NCI-H2227 (cell line): ENCODE data around the gene TAP2.
A peak's percentile ranks its signal among the peaks of the same experiment; 100 is the strongest.
"Not testable (repeated sequence)": the region's sequence is repeated elsewhere in the genome, so short reads cannot be mapped to it uniquely, and the experiment has no call there.

Source experiments
- DNase-seq: peaks from one replicate; lab custom pipeline; 2025; ENCODE audit not compliant: unreplicated experiment; lab: John Stamatoyannopoulos, UW

Gene TAP2

GRCh38 chr6:32838114-32838958 is at the start of gene TAP2:
TAP2 (minus strand) TSS chr6:32838739; CDS start chr6:32838233, 506 bp downstream.
- DNase-seq = peak; percentile 95

DNA sequence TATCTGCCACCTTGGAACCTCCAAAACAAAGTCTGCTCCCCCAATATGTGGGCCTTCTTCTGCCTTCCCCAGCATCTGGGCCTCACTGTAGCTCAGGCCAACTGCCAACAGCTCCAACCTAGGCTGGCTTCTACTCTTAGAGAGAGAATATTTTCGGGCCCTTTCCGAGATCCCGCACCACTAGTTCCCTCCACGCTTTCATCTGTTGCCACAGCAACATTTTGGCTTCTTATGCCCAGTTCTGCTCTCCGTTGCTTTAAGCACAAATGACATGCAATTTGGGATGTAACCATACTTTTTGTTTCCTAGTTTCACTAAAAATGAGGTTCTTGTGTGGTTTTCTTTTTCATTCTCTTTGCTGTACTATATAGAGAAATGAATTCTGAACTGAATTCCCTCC is 49.1 kb upstream of the TAP2 start:
- DNase-seq = no peak

- peak; percentile 8 for DNase-seq
Observed at GRCh38 chr6:32886681-32887383, 48.3 kb upstream of the TAP2 start.

GRCh38 chr6:32885698-32886286 is 47.3 kb upstream of the TAP2 start:
- peak; percentile 66 for DNase-seq

- DNase-seq = peak; percentile 13
Observed at GRCh38 chr6:32883789-32884188, 45.2 kb upstream of the TAP2 start.

DNA sequence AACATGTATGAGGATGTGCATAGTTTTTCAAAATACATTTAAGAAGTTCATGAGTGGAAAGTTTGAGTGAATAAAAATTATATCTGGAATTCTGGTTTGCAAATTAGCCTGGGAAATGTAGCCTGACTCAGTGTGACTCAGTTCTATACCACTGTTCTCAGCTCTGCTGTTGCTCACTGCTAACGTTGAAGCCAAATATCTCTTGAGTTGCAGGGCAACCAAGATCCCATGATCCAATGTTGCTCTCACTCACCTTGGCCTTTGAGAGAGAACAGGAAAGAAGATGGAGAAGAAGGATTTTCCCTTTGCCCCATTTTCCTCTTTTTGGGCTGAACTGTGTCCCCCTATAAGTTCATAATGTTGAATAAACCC is 44.3 kb upstream of the TAP2 start:
- DNase-seq = no peak

DNA sequence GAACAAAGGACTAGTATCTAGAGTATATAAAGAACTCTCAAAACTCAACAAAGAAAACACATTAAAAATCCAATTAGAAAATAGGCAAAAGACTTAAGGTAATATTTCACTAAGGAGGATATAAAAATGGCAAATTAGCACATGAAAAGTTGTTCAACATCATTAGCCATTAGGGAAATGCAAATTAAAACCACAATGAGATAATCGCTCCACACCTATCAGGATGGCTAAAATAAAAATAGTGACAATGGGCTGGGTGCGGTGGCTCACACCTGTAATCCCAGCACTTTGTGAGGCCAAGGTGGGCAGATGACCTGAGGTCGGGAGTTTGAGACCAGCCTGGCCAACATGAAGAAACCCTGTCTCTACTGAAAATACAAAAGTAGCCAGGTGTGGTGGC is 42.4 kb upstream of the TAP2 start:
- DNase-seq = not testable (repeated sequence)

- no peak for DNase-seq
Observed at GRCh38 chr6:32879691-32880090, 41.2 kb upstream of the TAP2 start.

DNA sequence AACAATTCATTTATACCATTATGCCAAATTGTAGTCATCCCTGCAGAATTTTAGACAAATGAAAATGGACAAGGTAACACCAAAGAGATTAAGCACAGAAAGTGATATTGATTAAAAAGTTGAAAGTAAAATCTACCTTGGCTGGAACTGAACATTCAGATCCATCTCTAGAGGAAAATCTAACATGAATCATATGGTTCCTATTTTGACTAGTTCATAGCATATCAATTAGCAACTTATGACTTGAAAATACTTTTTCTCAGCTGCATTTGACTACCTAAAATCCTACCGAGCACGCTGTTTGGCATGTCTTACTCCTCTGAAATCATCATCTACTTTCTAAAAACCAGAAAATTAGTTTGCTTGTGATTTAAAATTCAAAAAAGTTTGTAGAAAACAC is 38.1 kb upstream of the TAP2 start:
- no peak for DNase-seq

GRCh38 chr6:32873947-32874346 is 35.4 kb upstream of the TAP2 start:
- DNase-seq = not testable (repeated sequence)

DNA sequence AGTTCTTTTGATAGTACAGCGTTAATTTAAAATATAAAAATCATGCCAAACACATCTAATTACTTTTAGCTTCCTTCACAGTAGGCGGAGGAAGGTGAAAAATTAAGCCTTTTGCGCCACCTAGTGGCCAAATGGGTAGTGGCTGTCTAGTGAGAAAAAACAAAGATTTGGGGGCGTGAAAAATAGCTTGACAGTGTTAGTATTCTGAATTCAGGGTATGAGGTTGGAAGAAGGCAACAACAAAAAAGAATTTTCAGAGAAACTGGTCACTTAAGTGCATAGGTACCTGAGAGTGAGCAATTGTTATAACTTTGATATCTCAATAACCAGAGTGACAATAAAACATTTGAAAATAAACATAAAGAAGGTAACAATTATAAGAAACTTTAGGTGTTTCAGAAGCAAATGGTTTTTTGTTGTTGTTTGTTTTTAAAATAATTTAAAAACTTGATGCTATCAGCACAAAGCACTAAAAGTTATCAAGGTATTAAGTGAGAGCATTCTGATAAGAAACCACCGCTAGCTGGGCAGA is 29.8 kb upstream of the TAP2 start:
- DNase-seq = peak; percentile 87

DNA sequence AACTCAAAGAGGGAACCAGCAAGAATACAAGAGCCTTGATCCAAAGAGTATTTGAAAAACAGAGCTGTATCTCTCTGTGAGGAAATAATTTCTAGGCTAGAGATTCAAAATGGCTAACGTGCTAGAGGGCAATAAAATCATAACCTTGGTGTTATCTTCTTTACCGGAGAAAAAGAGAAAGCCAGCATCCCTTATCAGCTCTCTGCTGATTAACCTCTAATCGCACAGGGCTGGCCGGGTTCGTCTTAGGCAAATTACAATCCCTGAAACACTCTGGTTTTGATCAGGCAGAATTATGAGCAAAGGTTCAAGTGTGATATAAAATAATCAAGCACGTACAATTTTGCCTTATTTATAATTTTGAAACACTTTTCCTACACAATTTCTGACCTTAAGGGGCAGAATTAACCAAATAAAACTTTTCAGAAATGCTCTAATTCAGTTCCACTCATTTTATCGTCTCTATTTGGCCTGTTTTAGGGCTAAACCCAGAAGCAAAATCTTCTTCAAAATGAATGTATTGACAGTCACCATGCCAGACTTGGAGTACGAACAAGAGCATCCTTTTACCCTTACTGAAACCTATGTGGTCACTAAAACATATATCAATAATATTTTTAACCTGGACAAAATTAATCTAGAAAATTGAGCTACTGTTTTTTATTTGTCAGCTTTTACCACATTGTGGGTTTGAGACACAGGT is 29.2 kb upstream of the TAP2 start:
- DNase-seq = no peak

GRCh38 chr6:32867022-32867477 is 28.5 kb upstream of the TAP2 start:
- DNase-seq = no peak

DNA sequence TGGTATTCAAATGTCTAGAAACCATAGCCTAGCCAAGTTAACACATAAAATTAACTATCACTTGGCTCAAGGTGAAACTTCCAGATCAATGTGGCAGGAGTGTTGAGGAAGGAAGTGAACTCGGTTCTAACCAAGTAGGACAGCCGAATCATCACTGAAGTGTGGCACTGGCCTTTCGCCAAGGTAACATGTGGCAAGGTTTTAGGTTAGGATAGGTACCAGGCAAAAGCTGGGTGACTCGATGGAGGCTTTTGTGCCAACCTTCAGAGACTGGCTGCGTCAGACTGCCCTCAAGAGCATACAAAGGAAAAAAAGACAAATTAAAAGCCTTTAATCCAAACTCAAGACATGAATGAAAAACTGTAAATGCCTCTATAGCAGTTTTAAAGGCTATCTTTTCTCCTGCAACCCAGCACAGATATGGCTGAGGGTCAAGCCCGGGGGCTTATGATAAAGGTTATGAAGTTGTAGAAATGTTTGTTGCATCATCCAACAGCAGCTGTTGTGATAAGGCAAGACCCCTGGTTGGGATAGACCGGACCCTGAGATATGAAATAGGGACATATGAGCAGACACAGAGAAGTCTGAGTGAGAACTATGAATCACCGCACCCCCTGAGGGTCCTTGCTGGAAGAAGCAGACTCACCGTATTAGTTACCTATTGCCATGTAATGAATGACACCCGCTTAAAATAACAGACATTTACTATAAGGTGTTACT is 27.3 kb upstream of the TAP2 start:
- DNase-seq = no peak

DNA sequence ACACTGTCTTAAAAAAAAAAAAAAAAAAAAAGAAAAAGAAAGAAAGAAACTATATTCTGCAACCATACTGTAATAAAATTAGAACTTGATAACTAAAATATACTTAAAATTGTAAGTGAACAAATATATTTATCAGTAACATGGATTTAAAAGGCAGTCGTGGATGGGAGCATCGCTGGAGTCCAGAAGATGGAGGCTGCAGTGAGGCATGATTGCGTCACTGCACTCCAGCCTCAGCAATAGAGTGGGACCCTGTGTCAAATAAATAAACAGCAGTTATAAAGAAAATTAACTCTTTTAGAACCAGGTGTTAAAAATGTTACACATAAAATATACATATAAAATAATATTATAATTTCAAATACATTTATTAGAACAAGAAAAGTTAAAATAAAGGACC is 24.2 kb upstream of the TAP2 start:
- DNase-seq = no peak

DNA sequence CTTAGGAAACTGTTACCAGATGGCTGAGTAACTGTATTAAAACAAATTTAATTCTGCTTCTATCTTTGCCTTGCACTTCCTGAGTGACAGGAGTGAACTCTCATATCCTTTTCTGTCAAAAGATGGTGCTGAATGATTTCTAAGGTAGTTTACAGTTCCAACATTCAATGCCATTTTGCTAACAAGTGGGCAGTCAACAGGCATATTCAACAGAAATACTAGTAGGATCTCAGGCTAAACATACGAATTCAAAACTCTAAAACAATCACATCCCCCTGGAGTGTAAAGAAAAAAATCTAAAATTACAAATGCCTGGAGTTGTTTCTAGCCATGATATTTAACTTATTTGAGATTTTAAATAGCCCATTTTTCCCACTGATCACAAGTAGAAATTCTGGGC is 22.1 kb upstream of the TAP2 start:
- DNase-seq = no peak

DNA sequence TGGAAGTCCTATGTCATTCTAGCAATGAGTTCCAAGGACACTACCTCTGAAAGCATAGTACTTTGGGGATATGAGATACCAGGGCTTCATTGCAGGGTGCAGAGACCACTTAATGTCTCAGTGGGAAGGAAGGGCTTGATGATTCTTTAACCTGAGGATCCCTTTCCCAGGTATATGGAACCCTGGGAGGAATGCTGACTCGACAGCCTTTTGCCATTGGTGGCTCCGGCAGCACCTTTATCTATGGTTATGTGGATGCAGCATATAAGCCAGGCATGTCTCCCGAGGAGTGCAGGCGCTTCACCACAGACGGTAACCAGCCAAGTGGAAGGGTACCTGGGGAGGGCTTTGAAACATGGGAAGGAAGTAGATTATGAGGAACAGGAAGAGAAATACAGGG is 19.7 kb upstream of the TAP2 start:
- DNase-seq = no peak

- no peak for DNase-seq
Observed at GRCh38 chr6:32857156-32857891, 18.8 kb upstream of the TAP2 start.

DNA sequence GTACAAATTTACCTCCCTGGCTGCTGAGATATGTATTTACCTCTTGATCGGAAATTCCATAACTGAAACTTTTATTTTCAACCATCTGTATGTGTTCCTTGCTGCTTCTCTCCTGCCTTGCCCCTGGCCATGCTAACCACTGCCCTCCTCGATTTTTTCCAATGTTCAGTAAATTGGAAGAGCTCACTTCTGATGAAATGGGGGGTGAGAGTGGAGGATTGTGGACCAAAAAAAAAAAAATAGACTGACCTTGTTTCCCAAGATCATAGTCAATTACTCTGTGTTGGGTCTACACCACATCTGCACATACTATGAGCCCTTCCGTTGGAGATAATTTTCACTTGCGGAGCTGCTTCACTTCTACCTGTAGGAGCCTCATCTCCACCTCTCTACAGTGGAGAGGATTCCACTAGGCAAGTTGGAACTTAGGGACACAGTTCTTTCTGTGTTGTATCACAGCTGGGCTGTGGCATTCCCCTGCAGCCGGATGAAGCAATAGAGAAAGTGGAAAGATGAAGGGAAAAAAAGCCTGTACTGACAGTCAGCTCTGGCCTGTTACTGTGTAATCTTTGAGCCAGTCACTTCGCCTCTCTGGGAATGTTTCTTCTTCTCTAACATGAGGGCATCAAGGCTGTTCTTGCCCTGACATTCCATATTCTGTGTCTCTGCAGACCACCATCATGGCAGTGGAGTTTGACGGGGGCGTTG is 17.1 kb upstream of the TAP2 start:
- no peak for DNase-seq
